Measurements from ENCODE around the gene EIF1AD. TPM values are rescaled to one million over a fixed set of nuclear protein-coding genes. Genes with fewer than 3 reads are reported as not detected.

EIF1AD gene
- total and polyA plus RNA-seq, 3 donors from 2014 or later: 42.5 to 46.5 (median 43.2) TPM

DNA sequence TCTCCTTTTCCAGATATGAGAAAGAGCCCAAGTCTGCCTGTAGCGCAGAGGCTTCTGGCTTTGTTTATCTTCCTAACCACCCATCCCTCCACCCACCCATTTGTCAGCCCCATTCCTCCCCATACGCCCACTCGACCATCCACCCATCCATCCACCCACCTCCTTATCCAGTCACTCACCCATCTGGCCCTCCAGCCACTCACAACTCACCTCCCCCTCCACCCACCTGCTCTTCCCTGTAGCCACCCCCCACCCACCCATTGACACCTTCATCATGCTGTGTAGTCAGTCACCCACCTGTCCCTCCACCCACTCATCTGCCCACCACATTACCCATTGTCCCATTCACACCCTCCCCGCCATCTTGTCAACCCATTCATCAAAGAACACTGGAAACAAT is 15.4 kb upstream of the EIF1AD start:
- H3K27ac ChIP-seq: no peak overlapping the region
- intact Hi-C loops (cut with DNase I; ENCODE audit: low total_unique reads): no loop called here
- peaks cover 1% of the 10 kb centered on the region for H3K4me1 ChIP-seq
- no peaks in the 10 kb centered on the region for H3K36me3 ChIP-seq (ENCODE audit: low read depth, missing control alignments)
- no peaks in the 10 kb centered on the region for H3K27me3 ChIP-seq
- TF ChIP-seq POLR2A (IDR thresholded peaks at IDR 0.05): no peak
- TF ChIP-seq CTCF (IDR thresholded peaks at IDR 0.05): no peak
- H3K9me3 ChIP-seq: no peaks in the 10 kb centered on the region
- no peak overlapping the region for H3K4me3 ChIP-seq
- no peak for DNase-seq
- 72 to 81% methylated on average over 4 of the region's 4 CpGs for WGBS, 2 donors

- no peak overlapping the region for H3K4me3 ChIP-seq
- intact Hi-C loops (cut with DNase I; ENCODE audit: low total_unique reads): no loop called here
- DNase-seq: no peak
- 83 to 89% methylated on average over 1 to 9 of the region's 10 CpGs for WGBS, 2 donors
- H3K36me3 ChIP-seq (ENCODE audit: low read depth, missing control alignments): no peaks in the 10 kb centered on the region
- no peak overlapping the region for H3K27ac ChIP-seq
- no peaks in the 10 kb centered on the region for H3K27me3 ChIP-seq
- no peaks in the 10 kb centered on the region for H3K4me1 ChIP-seq
- no peaks in the 10 kb centered on the region for H3K9me3 ChIP-seq
- no peak for TF ChIP-seq POLR2A (IDR thresholded peaks at IDR 0.05)
- TF ChIP-seq CTCF (IDR thresholded peaks at IDR 0.05): no peak
Measured at GRCh38 chr11:66016793-66017177, 14.8 kb upstream of the EIF1AD start.

DNA sequence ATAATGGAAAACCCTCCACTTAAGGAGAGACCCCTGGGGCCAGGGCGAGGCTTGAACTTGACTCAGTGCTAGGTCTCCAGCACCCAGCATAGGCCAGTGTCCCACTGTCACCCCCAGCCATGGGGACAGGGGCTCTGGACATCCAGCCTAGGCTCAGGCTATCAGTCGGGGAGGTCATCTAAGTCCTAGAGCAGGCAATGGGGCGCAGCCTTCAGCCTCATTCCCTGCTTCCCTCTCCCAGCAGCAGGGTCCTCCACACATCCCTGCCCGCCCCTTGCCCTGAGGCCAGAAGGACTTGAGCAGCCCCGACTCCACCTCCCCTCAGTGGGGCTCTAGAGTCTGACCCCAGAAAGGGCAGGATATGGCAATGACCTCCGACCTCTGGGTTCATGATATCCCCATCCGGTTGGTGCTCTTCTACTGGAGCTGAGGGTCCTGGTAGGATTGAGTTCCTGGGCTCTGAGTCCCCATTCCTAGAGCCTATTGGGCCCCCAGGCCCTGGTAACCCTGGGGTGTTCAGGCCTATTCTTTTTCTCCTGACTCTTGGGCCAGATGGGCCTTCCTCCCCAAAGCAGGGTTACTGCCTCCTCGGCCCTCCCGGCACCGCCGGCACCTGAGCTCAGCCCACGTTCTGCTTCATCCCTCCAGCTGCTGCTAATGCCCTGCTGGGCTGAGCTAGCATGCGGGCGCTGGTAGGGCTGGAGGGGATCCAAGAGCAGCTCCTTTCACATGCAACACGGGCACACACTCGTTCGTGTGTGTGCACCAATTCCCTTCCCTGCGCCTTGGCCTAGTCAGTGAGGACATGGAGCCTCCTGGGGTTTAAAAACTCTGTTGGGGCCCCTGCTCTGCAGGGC is 14.2 kb upstream of the EIF1AD start:
- TF ChIP-seq CTCF (IDR thresholded peaks at IDR 0.05): no peak
- TF ChIP-seq POLR2A (IDR thresholded peaks at IDR 0.05): no peak
- no peaks in the 10 kb centered on the region for H3K27me3 ChIP-seq
- intact Hi-C loops (cut with DNase I; ENCODE audit: low total_unique reads): no loop called here

GRCh38 chr11:66015454-66015881 is 13.5 kb upstream of the EIF1AD start:
- H3K9me3 ChIP-seq: no peaks in the 10 kb centered on the region
- DNase-seq: no peak
- no peak overlapping the region for H3K27ac ChIP-seq
- H3K27me3 ChIP-seq: no peaks in the 10 kb centered on the region
- WGBS, 2 donors: 78% methylated on average over 7 of the region's 7 CpGs; no CpG with 5 or more reads in 1 of the 2 donors
- H3K4me3 ChIP-seq: no peak overlapping the region
- peaks cover 3% of the 10 kb centered on the region for H3K4me1 ChIP-seq
- intact Hi-C loops (cut with DNase I; ENCODE audit: low total_unique reads): no loop called here
- no peaks in the 10 kb centered on the region for H3K36me3 ChIP-seq (ENCODE audit: low read depth, missing control alignments)
- TF ChIP-seq POLR2A (IDR thresholded peaks at IDR 0.05) (no peak), CTCF (IDR thresholded peaks at IDR 0.05) (no peak)

More for the DNA sequence above, 14.2 kb upstream of the EIF1AD start:
- WGBS, 2 donors: 87 to 91% methylated on average over 10 to 18 of the region's 18 CpGs
- H3K36me3 ChIP-seq (ENCODE audit: low read depth, missing control alignments): no peaks in the 10 kb centered on the region
- H3K27ac ChIP-seq: no peak overlapping the region
- no peak overlapping the region for H3K4me3 ChIP-seq
- H3K4me1 ChIP-seq: peaks cover 3% of the 10 kb centered on the region
- DNase-seq: no peak
- H3K9me3 ChIP-seq: no peaks in the 10 kb centered on the region
